OCI-LY3 (cell line): ENCODE measurements around the gene SORBS1.

Experiments used
- H2AFZ ChIP-seq: fragments of 200-600, 300-600 bp; shearing (Covaris generic); 2 replicates; pipeline ENCODE4 v1.6.0; 2014; ENCODE audit warnings: antibody characterized with exemption, low read depth, low read length
- H3K27ac ChIP-seq: fragments of 200-600, 300-600 bp; sonication (generic); 2 replicates; pipeline ENCODE4 v1.5.1; 2014; ENCODE audit warnings: mild to moderate bottlenecking, low read length, moderate library complexity, mixed read lengths
- H3K27me3 ChIP-seq: fragments of 200-600, 300-600 bp; sonication (generic); 2 replicates; pipeline ENCODE4 v1.6.1; 2014; ENCODE audit warnings: low read depth, low read length, mixed read lengths
- H3K36me3 ChIP-seq: fragments of 200-600, 300-600 bp; sonication (generic); replicated peaks from 2 replicates; pipeline ENCODE3; 2014; ENCODE audit warnings: low read depth, low read length, mixed read lengths
- H3K4me1 ChIP-seq: fragments of 300-600, 200-600 bp; sonication (generic); 2 replicates; pipeline ENCODE4 v1.6.1; 2014; ENCODE audit warnings: low read length, mixed read lengths
- H3K4me2 ChIP-seq: fragments of 200-600, 300-600 bp; sonication (generic); 2 replicates; pipeline ENCODE4 v1.6.1; 2014; ENCODE audit warnings: low read length, mixed read lengths
- H3K4me3 ChIP-seq: fragments of 300-600, 200-600 bp; sonication (generic); 2 replicates; pipeline ENCODE4 v1.5.1; 2014; ENCODE audit warnings: antibody characterized with exemption, mild to moderate bottlenecking, low read length, moderate library complexity
- H3K79me2 ChIP-seq: fragments of 300-600, 200-600 bp; shearing (Covaris generic); 2 replicates; pipeline ENCODE4 v1.6.1; 2014; ENCODE audit warnings: mild to moderate bottlenecking, low read length, mixed read lengths
- H3K9ac ChIP-seq: fragments of 300-600, 200-600 bp; shearing (Covaris generic); 2 replicates; pipeline ENCODE4 v1.6.0; 2014; ENCODE audit warnings: mild to moderate bottlenecking, low read length, moderate library complexity
- H3K9me3 ChIP-seq: fragments of 200-600, 300-600 bp; shearing (Covaris generic); 2 replicates; pipeline ENCODE4 v1.6.1; 2014; ENCODE audit warnings: low read length, mixed read lengths; ENCODE audit not compliant: insufficient read depth
- H4K20me1 ChIP-seq: fragments of 200-600, 300-600 bp; sonication (generic); 2 replicates; pipeline ENCODE4 v1.6.1; 2016; ENCODE audit warnings: low read length, mixed read lengths; ENCODE audit not compliant: insufficient read depth
- EZH2phosphoT487 ChIP-seq: fragments of 200-600 bp; shearing (Covaris generic); IDR thresholded peaks from 2 replicates; pipeline ENCODE4 v1.6.1; 2018; ENCODE audit warnings: antibody characterized with exemption, mixed run types, low read depth
- TF ChIP-seq, protein P1 (sequence below): fragments of 200-600, 300-600 bp; sonication (generic); IDR thresholded peaks from 2 replicates; pipeline ENCODE4 v1.5.1; 2014; ENCODE audit warnings: antibody characterized with exemption, low read length, low read depth

SORBS1 gene

DNA sequence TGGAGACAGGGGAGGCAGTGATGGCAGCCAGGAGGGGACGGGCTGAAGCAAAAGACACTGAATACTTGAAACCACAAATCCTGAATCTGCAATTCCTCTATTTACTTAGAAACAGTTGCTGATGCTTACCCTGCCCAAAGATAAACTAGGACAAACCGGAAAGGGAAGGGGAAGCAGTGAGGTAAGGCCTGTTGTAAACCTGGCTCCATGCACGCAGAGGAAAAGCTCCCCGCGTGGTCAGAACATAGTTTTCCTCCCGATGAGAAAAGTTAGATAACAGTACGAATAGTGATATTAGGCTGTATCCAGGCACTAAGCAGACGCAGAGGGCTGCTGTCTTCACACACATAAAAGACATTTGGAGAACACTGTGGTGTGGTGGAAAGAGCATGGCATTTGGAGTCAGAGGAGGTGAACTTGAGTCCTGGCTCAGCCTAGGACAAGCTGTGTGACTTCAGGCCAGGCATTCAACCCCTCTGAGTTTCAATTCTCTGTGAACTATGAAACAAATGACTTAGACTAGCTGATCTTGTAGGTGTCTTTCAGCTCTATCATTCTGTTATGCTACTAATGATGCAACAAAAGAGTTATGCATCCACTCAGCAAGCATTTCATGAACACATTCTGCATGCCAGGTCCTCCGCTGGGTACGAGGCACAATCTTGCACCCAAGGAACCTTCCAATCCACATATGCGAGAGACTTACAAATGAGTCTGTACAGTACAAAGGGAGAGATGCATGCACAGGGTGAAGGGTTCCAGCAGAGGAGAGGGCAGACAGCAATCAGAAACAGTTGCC, 80.9 kb downstream of the SORBS1 start:
- no peak overlapping the region for H3K4me3 ChIP-seq
- H2AFZ ChIP-seq = no peak overlapping the region
- H3K79me2 ChIP-seq = no peaks in the 10 kb centered on the region
- H3K9me3 ChIP-seq = no peaks in the 10 kb centered on the region
- TF ChIP-seq EZH2phosphoT487 = no peak
- TF ChIP-seq, protein P1, sequence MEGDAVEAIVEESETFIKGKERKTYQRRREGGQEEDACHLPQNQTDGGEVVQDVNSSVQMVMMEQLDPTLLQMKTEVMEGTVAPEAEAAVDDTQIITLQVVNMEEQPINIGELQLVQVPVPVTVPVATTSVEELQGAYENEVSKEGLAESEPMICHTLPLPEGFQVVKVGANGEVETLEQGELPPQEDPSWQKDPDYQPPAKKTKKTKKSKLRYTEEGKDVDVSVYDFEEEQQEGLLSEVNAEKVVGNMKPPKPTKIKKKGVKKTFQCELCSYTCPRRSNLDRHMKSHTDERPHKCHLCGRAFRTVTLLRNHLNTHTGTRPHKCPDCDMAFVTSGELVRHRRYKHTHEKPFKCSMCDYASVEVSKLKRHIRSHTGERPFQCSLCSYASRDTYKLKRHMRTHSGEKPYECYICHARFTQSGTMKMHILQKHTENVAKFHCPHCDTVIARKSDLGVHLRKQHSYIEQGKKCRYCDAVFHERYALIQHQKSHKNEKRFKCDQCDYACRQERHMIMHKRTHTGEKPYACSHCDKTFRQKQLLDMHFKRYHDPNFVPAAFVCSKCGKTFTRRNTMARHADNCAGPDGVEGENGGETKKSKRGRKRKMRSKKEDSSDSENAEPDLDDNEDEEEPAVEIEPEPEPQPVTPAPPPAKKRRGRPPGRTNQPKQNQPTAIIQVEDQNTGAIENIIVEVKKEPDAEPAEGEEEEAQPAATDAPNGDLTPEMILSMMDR = no peak
- no peaks in the 10 kb centered on the region for H3K27me3 ChIP-seq
- H3K4me1 ChIP-seq = no peaks in the 10 kb centered on the region
- H3K36me3 ChIP-seq = no peaks in the 10 kb centered on the region
- H4K20me1 ChIP-seq = no peaks in the 10 kb centered on the region
- no peak overlapping the region for H3K27ac ChIP-seq
- no peak overlapping the region for H3K9ac ChIP-seq
- H3K4me2 ChIP-seq = no peak overlapping the region

DNA sequence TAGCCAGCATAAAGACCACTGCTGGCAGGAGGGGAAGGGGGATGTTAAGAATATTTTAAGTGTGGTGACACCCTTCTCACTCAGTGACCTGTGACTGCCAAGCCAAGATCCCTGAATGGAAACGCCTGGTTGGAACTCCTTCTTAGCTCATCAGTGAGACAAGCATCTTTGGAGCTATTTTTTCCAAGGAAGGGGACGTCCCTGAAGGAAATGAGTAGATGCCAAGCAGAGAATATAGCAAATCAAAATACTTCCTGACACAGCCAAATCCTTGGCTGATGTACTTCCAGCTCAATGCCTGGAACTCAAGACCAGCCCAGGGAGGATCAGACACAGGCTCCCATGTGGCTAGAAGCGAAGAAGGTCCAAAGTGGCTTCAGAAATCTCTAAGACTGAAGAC, 82.2 kb downstream of the SORBS1 start:
- no peaks in the 10 kb centered on the region for H3K4me1 ChIP-seq
- H2AFZ ChIP-seq = no peak overlapping the region

DNA sequence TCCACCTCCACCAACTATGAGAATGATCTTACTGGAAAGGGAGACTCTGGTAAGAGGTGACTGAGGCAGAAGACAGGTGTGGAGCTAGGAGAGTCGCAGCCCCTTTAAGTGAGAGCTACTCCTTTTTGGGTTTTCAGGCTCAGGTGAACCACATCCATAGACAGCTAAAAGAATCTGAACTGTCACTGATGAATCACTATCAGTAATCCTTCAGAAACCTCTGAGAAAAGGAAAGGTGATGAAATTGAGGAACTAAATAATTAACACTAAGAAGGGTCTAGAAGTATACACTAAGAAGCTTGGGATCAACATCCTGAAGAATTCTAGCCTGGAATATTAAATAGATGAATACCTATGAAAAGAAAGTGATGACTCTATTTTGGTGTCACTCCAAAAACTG, 83.0 kb downstream of the SORBS1 start:
- Histone ChIP-seq H3K79me2 (no peaks in the 10 kb centered on the region), H4K20me1 (no peaks in the 10 kb centered on the region), H2AFZ (no peak overlapping the region), H3K4me2 (no peak overlapping the region), H3K27ac (no peak overlapping the region), H3K36me3 (no peaks in the 10 kb centered on the region), H3K4me1 (no peaks in the 10 kb centered on the region), H3K9me3 (no peaks in the 10 kb centered on the region), H3K27me3 (no peaks in the 10 kb centered on the region), H3K9ac (no peak overlapping the region), H3K4me3 (no peak overlapping the region)
- TF ChIP-seq, protein P1 = no peak
- TF ChIP-seq EZH2phosphoT487 = no peak

More for the DNA sequence above, 82.2 kb downstream of the SORBS1 start:
- no peak overlapping the region for H3K4me2 ChIP-seq
- H3K36me3 ChIP-seq = no peaks in the 10 kb centered on the region
- no peaks in the 10 kb centered on the region for H3K27me3 ChIP-seq
- no peaks in the 10 kb centered on the region for H3K79me2 ChIP-seq
- no peak overlapping the region for H3K9ac ChIP-seq
- H3K27ac ChIP-seq = no peak overlapping the region
- H3K4me3 ChIP-seq = no peak overlapping the region
- H4K20me1 ChIP-seq = no peaks in the 10 kb centered on the region
- no peak for TF ChIP-seq EZH2phosphoT487
- TF ChIP-seq, protein P1 = no peak
- no peaks in the 10 kb centered on the region for H3K9me3 ChIP-seq

DNA sequence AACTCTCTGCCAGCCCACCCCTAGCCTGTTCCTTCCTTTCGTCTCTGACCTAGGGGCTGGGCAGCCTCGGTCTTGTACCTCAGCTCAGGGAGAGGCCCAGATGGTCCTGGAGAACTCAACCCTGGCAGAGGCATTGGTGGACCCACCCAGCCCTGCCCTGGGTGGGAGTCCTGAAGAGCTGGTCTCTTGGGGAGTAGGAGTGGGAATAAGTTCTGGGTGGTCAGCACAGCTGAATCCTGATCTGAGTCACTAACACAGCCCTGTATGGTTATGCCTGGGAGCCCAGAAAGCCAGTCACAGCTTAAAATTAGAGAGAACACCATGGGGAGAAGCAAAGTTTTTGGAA, 84.0 kb downstream of the SORBS1 start:
- no peaks in the 10 kb centered on the region for H3K27me3 ChIP-seq
- no peak overlapping the region for H3K4me2 ChIP-seq
- H3K27ac ChIP-seq = no peak overlapping the region
- no peaks in the 10 kb centered on the region for H3K79me2 ChIP-seq
- no peaks in the 10 kb centered on the region for H4K20me1 ChIP-seq
- H3K9me3 ChIP-seq = no peaks in the 10 kb centered on the region
- TF ChIP-seq, protein P1 = no peak
- TF ChIP-seq EZH2phosphoT487 = no peak
- no peak overlapping the region for H2AFZ ChIP-seq
- no peaks in the 10 kb centered on the region for H3K4me1 ChIP-seq
- no peak overlapping the region for H3K9ac ChIP-seq
- H3K36me3 ChIP-seq = no peaks in the 10 kb centered on the region
- no peak overlapping the region for H3K4me3 ChIP-seq
